ENCODE data around the gene N4BP3.
A peak's percentile ranks its signal among the peaks of the same experiment; 100 is the strongest.
"Not testable (repeated sequence)": the region's sequence is repeated elsewhere in the genome, so short reads cannot be mapped to it uniquely, and the experiment has no call there.

Gene N4BP3

GRCh38 chr5:178121391-178122276 is 8.3 kb downstream of the N4BP3 start:
- no peak for DNase-seq (ENCODE audit: low spot score)

- DNase-seq (ENCODE audit: low spot score) = no peak
Measured at GRCh38 chr5:178122346-178122745, 9.0 kb downstream of the N4BP3 start.

- DNase-seq (ENCODE audit: low spot score) = no peak
Measured at GRCh38 chr5:178123094-178123965, 10.0 kb downstream of the N4BP3 start.

- DNase-seq (ENCODE audit: low spot score) = no peak
Measured at GRCh38 chr5:178123966-178124925, 10.9 kb downstream of the N4BP3 start.

- DNase-seq (ENCODE audit: low spot score) = no peak
Measured at GRCh38 chr5:178125253-178125906, 12.0 kb downstream of the N4BP3 start.

GRCh38 chr5:178126556-178126955 is 13.2 kb downstream of the N4BP3 start:
- no peak for DNase-seq (ENCODE audit: low spot score)

GRCh38 chr5:178127300-178128009 is 14.1 kb downstream of the N4BP3 start:
- DNase-seq (ENCODE audit: low spot score) = not testable (repeated sequence)

GRCh38 chr5:178129296-178129695 is 16.0 kb downstream of the N4BP3 start:
- DNase-seq (ENCODE audit: low spot score) = no peak

GRCh38 chr5:178130234-178130575 is 16.9 kb downstream of the N4BP3 start:
- DNase-seq (ENCODE audit: low spot score) = not testable (repeated sequence)

GRCh38 chr5:178130576-178131445 is 17.5 kb downstream of the N4BP3 start, which contains the start of gene RMND5B:
Gene RMND5B, plus strand, starts transcription at chr5:178131014. Its CDS starts 7,106 bp downstream, at chr5:178138120.
- peak; percentile 80 for DNase-seq (ENCODE audit: low spot score)

- DNase-seq (ENCODE audit: low spot score) = no peak
Measured at GRCh38 chr5:178131446-178131996, 18.2 kb downstream of the N4BP3 start.

- no peak for DNase-seq (ENCODE audit: low spot score)
Measured at GRCh38 chr5:178136990-178137389, 23.7 kb downstream of the N4BP3 start.

GRCh38 chr5:178137991-178138390 is 24.7 kb downstream of the N4BP3 start:
- DNase-seq (ENCODE audit: low spot score) = no peak

GRCh38 chr5:178141550-178141949 is 28.2 kb downstream of the N4BP3 start:
- no peak for DNase-seq (ENCODE audit: low spot score)

- DNase-seq (ENCODE audit: low spot score) = no peak
Measured at GRCh38 chr5:178142642-178143041, 29.3 kb downstream of the N4BP3 start.

- no peak for DNase-seq (ENCODE audit: low spot score)
Measured at GRCh38 chr5:178143246-178143645, 29.9 kb downstream of the N4BP3 start.

- DNase-seq (ENCODE audit: low spot score) = no peak
Measured at GRCh38 chr5:178143901-178144300, 30.6 kb downstream of the N4BP3 start.

- peak; percentile 40 for DNase-seq (ENCODE audit: low spot score)
Measured at GRCh38 chr5:178145965-178146820, 32.9 kb downstream of the N4BP3 start.

All from Ammon's horn (tissue), 1 donor.